ENCODE measurements around the gene RPS24.
"Not testable (repeated sequence)": the region's sequence is repeated elsewhere in the genome, so short reads cannot be mapped to it uniquely, and the experiment has no call there.

Gene RPS24

DNA sequence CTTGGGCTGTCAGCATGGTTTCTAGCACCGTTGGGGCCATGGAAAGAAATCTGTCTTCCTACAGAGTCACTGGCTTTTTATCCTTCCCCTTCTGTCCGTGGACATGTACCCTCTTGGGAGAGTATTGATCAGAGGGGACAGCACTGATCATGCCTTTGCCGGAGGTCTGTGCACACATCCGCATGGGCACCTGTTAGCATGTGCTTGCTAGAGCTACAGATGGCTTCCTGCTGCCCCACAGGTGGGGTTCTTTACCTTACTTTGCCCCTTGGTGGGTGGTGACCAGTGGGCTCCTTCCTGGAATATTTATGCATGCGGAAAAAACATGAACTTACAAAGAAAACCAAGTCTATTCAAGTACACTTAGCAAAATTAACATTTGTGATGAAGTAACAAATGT lies 24.9 kb downstream of the RPS24 start:
- H3K27me3 ChIP-seq (ENCODE audit: insufficient read depth, low read depth), result no peaks in the 10 kb centered on the region
- TF ChIP-seq, protein P1, sequence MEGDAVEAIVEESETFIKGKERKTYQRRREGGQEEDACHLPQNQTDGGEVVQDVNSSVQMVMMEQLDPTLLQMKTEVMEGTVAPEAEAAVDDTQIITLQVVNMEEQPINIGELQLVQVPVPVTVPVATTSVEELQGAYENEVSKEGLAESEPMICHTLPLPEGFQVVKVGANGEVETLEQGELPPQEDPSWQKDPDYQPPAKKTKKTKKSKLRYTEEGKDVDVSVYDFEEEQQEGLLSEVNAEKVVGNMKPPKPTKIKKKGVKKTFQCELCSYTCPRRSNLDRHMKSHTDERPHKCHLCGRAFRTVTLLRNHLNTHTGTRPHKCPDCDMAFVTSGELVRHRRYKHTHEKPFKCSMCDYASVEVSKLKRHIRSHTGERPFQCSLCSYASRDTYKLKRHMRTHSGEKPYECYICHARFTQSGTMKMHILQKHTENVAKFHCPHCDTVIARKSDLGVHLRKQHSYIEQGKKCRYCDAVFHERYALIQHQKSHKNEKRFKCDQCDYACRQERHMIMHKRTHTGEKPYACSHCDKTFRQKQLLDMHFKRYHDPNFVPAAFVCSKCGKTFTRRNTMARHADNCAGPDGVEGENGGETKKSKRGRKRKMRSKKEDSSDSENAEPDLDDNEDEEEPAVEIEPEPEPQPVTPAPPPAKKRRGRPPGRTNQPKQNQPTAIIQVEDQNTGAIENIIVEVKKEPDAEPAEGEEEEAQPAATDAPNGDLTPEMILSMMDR (conservative IDR thresholded peaks at IDR 0.05; ENCODE audit: low read depth, low read length), result no peak
- no peak overlapping the region for H3K9ac ChIP-seq

DNA sequence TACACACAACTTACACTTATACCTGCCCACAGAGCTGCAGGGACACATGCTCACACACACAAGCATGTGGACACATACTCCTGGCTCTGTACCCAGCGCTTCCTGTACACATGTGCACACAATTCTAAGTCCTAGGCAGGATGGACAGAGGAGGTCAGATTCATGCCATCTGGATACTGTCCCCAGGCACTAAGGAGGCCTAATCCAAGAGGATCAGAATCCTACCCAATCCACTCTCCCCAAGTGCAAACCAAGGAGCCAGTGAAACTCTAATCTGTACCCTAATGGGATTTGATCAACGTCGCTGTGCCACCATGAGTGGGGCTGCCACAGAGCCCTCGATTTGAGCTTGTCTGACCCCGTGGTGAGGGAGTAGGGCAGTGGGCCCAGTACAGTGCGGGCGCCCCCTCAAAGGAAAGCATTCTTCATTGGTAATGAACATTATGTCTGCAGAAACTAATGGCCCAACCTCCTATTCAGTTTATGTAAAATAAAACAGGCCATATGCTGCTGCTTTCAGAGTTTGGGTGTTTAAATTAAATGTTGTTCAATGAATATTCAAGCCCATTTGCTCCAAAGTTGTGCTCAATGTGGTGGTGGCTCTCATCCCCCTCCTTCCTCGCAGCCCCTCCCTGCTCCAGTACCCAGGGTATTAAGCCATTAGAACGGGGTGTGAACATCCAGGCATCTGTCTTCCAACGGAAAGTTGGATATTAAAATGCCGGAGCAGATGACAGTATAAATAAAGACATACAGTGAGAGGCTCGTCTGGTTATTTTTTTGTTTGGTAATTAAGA lies 26.4 kb downstream of the RPS24 start:
- Histone ChIP-seq H3K27ac (no peak overlapping the region), H3K4me3 (IDR thresholded peaks at IDR 0.05; ENCODE audit: insufficient read depth, low read depth, low read length) (no peak overlapping the region), H2AFZ (ENCODE audit: low read depth) (no peak overlapping the region), H3K9ac (no peak overlapping the region), H3K79me2 (ENCODE audit: insufficient read depth, low read depth) (no peaks in the 10 kb centered on the region), H3K4me1 (ENCODE audit: low read depth, poor library complexity, severe bottlenecking) (no peaks in the 10 kb centered on the region), H3K4me2 (no peak overlapping the region), H3K36me3 (ENCODE audit: insufficient read depth) (no peaks in the 10 kb centered on the region), H3K27me3 (ENCODE audit: insufficient read depth, low read depth) (no peaks in the 10 kb centered on the region), H4K20me1 (ENCODE audit: insufficient read depth) (no peaks in the 10 kb centered on the region)
- TF ChIP-seq, protein P1 (conservative IDR thresholded peaks at IDR 0.05; ENCODE audit: low read depth, low read length), result no peak

More for the DNA sequence above, 24.9 kb downstream of the RPS24 start:
- Histone ChIP-seq H2AFZ (ENCODE audit: low read depth) (no peak overlapping the region), H3K4me3 (IDR thresholded peaks at IDR 0.05; ENCODE audit: insufficient read depth, low read depth, low read length) (no peak overlapping the region), H3K36me3 (ENCODE audit: insufficient read depth) (no peaks in the 10 kb centered on the region), H4K20me1 (ENCODE audit: insufficient read depth) (no peaks in the 10 kb centered on the region), H3K79me2 (ENCODE audit: insufficient read depth, low read depth) (no peaks in the 10 kb centered on the region), H3K27ac (no peak overlapping the region), H3K4me1 (ENCODE audit: low read depth, poor library complexity, severe bottlenecking) (no peaks in the 10 kb centered on the region), H3K4me2 (no peak overlapping the region)

DNA sequence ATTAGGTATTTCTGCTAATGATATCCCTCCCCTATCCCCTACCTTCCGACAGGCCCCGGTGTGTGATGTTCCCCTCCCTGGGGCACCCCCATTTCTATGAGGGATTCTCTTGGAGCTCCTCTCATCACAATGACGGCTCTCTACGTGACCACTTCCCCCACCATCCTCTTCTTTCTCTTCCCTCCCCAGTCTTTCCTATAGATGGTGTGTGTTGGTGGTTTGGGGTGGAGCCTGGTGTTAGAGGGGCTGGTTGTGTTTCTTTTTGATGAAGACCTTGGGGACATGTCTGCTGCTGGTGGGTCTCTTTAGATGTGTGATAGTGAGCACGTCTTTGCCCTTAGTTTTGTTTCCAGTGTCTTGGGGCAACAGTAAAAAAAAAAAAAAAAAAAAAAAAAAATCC lies 28.6 kb downstream of the RPS24 start:
- Histone ChIP-seq H3K4me3 (IDR thresholded peaks at IDR 0.05; ENCODE audit: insufficient read depth, low read depth, low read length) (no peak overlapping the region), H3K9ac (no peak overlapping the region), H3K27me3 (ENCODE audit: insufficient read depth, low read depth) (no peaks in the 10 kb centered on the region), H3K79me2 (ENCODE audit: insufficient read depth, low read depth) (no peaks in the 10 kb centered on the region), H3K4me1 (ENCODE audit: low read depth, poor library complexity, severe bottlenecking) (peaks cover 17% of the 10 kb centered on the region), H3K27ac (no peak overlapping the region), H3K4me2 (no peak overlapping the region), H3K36me3 (ENCODE audit: insufficient read depth) (no peaks in the 10 kb centered on the region), H2AFZ (ENCODE audit: low read depth) (no peak overlapping the region), H4K20me1 (ENCODE audit: insufficient read depth) (no peaks in the 10 kb centered on the region)
- TF ChIP-seq, protein P1 (conservative IDR thresholded peaks at IDR 0.05; ENCODE audit: low read depth, low read length), result no peak

DNA sequence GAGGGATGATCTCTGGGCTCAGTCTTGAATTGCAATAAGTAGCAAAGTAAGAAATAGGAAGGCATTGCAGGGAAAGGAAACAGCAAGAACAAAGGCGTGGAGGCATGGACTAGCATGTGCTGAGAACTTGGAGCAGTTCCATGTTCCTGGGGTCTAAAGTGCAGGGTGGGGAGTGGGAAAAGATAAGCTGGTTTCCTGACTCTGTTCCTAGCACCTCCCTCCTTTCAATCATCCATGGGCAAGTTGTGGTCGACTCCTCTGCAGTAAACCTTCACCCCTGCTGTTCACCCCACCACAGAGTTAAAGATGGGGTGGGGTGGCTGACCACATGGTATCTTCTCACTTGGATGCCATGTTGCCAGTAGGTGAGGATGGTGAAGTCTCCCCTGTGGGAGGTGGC lies 29.6 kb downstream of the RPS24 start:
- H3K4me3 ChIP-seq (IDR thresholded peaks at IDR 0.05; ENCODE audit: insufficient read depth, low read depth, low read length), result no peak overlapping the region
- H2AFZ ChIP-seq (ENCODE audit: low read depth), result no peak overlapping the region
- no peaks in the 10 kb centered on the region for H3K79me2 ChIP-seq (ENCODE audit: insufficient read depth, low read depth)
- H3K27ac ChIP-seq, result no peak overlapping the region
- no peaks in the 10 kb centered on the region for H4K20me1 ChIP-seq (ENCODE audit: insufficient read depth)
- no peaks in the 10 kb centered on the region for H3K27me3 ChIP-seq (ENCODE audit: insufficient read depth, low read depth)
- no peaks in the 10 kb centered on the region for H3K36me3 ChIP-seq (ENCODE audit: insufficient read depth)
- TF ChIP-seq, protein P1 (conservative IDR thresholded peaks at IDR 0.05; ENCODE audit: low read depth, low read length), result no peak
- H3K9ac ChIP-seq, result no peak overlapping the region
- peaks cover 17% of the 10 kb centered on the region for H3K4me1 ChIP-seq (ENCODE audit: low read depth, poor library complexity, severe bottlenecking)
- H3K4me2 ChIP-seq, result no peak overlapping the region

DNA sequence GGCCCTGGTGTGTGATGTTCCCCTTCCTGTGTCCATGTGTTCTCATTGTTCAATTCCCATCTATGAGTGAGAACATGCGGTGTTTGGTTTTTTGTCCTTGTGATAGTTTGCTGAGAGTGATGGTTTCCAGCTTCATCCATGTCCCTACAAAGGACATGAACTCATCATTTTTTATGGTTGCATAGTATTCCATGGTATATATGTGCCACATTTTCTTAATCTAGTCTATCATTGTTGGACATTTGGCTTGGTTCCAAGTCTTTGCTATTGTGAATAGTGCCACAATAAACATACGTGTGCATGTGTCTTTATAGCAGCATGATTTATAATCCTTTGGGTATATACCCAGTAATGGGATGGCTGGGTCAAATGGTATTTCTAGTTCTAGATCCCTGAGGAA lies 31.3 kb downstream of the RPS24 start:
- not testable (repeated sequence) for H3K9ac ChIP-seq; H2AFZ ChIP-seq (ENCODE audit: low read depth); H3K27me3 ChIP-seq (ENCODE audit: insufficient read depth, low read depth); H3K36me3 ChIP-seq (ENCODE audit: insufficient read depth); H3K4me2 ChIP-seq; H3K79me2 ChIP-seq (ENCODE audit: insufficient read depth, low read depth); H3K27ac ChIP-seq; H4K20me1 ChIP-seq (ENCODE audit: insufficient read depth); H3K4me3 ChIP-seq (IDR thresholded peaks at IDR 0.05; ENCODE audit: insufficient read depth, low read depth, low read length)
- peaks cover 17% of the 10 kb centered on the region for H3K4me1 ChIP-seq (ENCODE audit: low read depth, poor library complexity, severe bottlenecking)
